ENCODE measurements around the gene CAPG.

The CAPG gene

GRCh38 chr2:85395912-85396475 lies 14.2 kb downstream of the CAPG start:
- no peak overlapping the region for H2AFZ ChIP-seq (ENCODE audit: low read length)
- no peaks in the 10 kb centered on the region for H3K79me2 ChIP-seq (ENCODE audit: low read length)
- H3K27ac ChIP-seq (ENCODE audit: low read length), result no peak overlapping the region
- no peak overlapping the region for H3K4me3 ChIP-seq (ENCODE audit: low read length)
- no peaks in the 10 kb centered on the region for H3K36me3 ChIP-seq (replicated peaks; ENCODE audit: insufficient read depth, low read length)
- no peak for TF ChIP-seq EZH2phosphoT487 (IDR thresholded peaks at IDR 0.05; ENCODE audit: low read length)
- TF ChIP-seq, protein P1, sequence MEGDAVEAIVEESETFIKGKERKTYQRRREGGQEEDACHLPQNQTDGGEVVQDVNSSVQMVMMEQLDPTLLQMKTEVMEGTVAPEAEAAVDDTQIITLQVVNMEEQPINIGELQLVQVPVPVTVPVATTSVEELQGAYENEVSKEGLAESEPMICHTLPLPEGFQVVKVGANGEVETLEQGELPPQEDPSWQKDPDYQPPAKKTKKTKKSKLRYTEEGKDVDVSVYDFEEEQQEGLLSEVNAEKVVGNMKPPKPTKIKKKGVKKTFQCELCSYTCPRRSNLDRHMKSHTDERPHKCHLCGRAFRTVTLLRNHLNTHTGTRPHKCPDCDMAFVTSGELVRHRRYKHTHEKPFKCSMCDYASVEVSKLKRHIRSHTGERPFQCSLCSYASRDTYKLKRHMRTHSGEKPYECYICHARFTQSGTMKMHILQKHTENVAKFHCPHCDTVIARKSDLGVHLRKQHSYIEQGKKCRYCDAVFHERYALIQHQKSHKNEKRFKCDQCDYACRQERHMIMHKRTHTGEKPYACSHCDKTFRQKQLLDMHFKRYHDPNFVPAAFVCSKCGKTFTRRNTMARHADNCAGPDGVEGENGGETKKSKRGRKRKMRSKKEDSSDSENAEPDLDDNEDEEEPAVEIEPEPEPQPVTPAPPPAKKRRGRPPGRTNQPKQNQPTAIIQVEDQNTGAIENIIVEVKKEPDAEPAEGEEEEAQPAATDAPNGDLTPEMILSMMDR (IDR thresholded peaks at IDR 0.05; ENCODE audit: low read length), result no peak
- no peak for TF ChIP-seq EZH2 (optimal IDR thresholded peaks at IDR 0.05; ENCODE audit: low read depth, low read length)
- H3K9ac ChIP-seq (ENCODE audit: low read length), result no peak overlapping the region
- no peaks in the 10 kb centered on the region for H3K9me3 ChIP-seq (replicated peaks; ENCODE audit: insufficient read depth, low read length)
- no peaks in the 10 kb centered on the region for H3K27me3 ChIP-seq (replicated peaks; ENCODE audit: insufficient read depth, low read length)
- no peaks in the 10 kb centered on the region for H3K9me2 ChIP-seq (replicated peaks; ENCODE audit: insufficient read depth, low read length)
- DNase-seq, result no peak
- H3F3A ChIP-seq (ENCODE audit: insufficient read depth, low read length), result peaks cover 13% of the 10 kb centered on the region; the same call in 1 of the 2 replicates
- no peak overlapping the region for H3K4me2 ChIP-seq (ENCODE audit: low read depth, low read length)
- H3K4me1 ChIP-seq (ENCODE audit: low read length), result peaks cover 16% of the 10 kb centered on the region
- no peaks in the 10 kb centered on the region for H4K20me1 ChIP-seq (ENCODE audit: insufficient read depth, low read length)

GRCh38 chr2:85394976-85395375 lies 15.2 kb downstream of the CAPG start:
- Histone ChIP-seq H3K4me2 (ENCODE audit: low read depth, low read length) (no peak overlapping the region), H3K36me3 (replicated peaks; ENCODE audit: insufficient read depth, low read length) (no peaks in the 10 kb centered on the region)
- DNase-seq, result no peak

DNA sequence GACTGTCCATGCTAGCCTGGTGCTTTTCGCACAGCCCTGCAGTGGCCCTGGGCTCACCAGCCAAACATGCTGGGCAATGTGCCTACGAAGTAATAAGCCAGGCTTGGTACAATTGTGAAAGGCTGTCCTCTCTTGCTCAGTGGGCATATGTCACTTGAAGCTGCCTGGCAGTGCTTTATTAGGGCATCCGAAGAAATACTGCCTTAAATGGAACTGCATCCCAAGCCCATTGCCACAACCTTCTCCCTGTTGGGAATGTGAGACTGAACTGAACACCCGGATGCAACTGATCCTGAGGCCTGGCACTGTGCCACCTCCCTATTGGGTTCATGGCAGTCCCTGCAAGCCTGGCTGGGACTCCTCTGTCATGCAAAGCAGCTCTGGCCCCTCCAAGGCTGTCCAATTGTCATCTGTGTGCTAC lies 15.9 kb downstream of the CAPG start:
- Histone ChIP-seq H3K36me3 (replicated peaks; ENCODE audit: insufficient read depth, low read length) (no peaks in the 10 kb centered on the region), H3K27ac (ENCODE audit: low read length) (no peak overlapping the region)

More at GRCh38 chr2:85394976-85395375, 15.2 kb downstream of the CAPG start:
- TF ChIP-seq EZH2 (optimal IDR thresholded peaks at IDR 0.05; ENCODE audit: low read depth, low read length) (no peak), EZH2phosphoT487 (IDR thresholded peaks at IDR 0.05; ENCODE audit: low read length) (no peak)
- TF ChIP-seq, protein P1 (IDR thresholded peaks at IDR 0.05; ENCODE audit: low read length), result no peak
- Histone ChIP-seq H3K79me2 (ENCODE audit: low read length) (no peaks in the 10 kb centered on the region), H3K27ac (ENCODE audit: low read length) (no peak overlapping the region), H4K20me1 (ENCODE audit: insufficient read depth, low read length) (no peaks in the 10 kb centered on the region), H3F3A (ENCODE audit: insufficient read depth, low read length) (peaks cover 13% of the 10 kb centered on the region; the same call in 1 of the 2 replicates), H3K9me3 (replicated peaks; ENCODE audit: insufficient read depth, low read length) (no peaks in the 10 kb centered on the region), H3K9me2 (replicated peaks; ENCODE audit: insufficient read depth, low read length) (no peaks in the 10 kb centered on the region), H3K9ac (ENCODE audit: low read length) (no peak overlapping the region), H3K4me3 (ENCODE audit: low read length) (no peak overlapping the region), H3K27me3 (replicated peaks; ENCODE audit: insufficient read depth, low read length) (no peaks in the 10 kb centered on the region), H2AFZ (ENCODE audit: low read length) (no peak overlapping the region), H3K4me1 (ENCODE audit: low read length) (peaks cover 16% of the 10 kb centered on the region)

More for the DNA sequence above, 15.9 kb downstream of the CAPG start:
- Histone ChIP-seq H3K4me3 (ENCODE audit: low read length) (no peak overlapping the region), H3K9me2 (replicated peaks; ENCODE audit: insufficient read depth, low read length) (no peaks in the 10 kb centered on the region), H3K79me2 (ENCODE audit: low read length) (no peaks in the 10 kb centered on the region), H3F3A (ENCODE audit: insufficient read depth, low read length) (peaks cover 13% of the 10 kb centered on the region; the same call in 1 of the 2 replicates), H3K9me3 (replicated peaks; ENCODE audit: insufficient read depth, low read length) (no peaks in the 10 kb centered on the region), H2AFZ (ENCODE audit: low read length) (no peak overlapping the region), H3K9ac (ENCODE audit: low read length) (no peak overlapping the region), H4K20me1 (ENCODE audit: insufficient read depth, low read length) (no peaks in the 10 kb centered on the region), H3K4me1 (ENCODE audit: low read length) (peaks cover 16% of the 10 kb centered on the region), H3K4me2 (ENCODE audit: low read depth, low read length) (no peak overlapping the region), H3K27me3 (replicated peaks; ENCODE audit: insufficient read depth, low read length) (no peaks in the 10 kb centered on the region)
- DNase-seq, result no peak
- TF ChIP-seq EZH2 (optimal IDR thresholded peaks at IDR 0.05; ENCODE audit: low read depth, low read length) (no peak), EZH2phosphoT487 (IDR thresholded peaks at IDR 0.05; ENCODE audit: low read length) (no peak)
- TF ChIP-seq, protein P1 (IDR thresholded peaks at IDR 0.05; ENCODE audit: low read length), result no peak
